SK-N-MC (cell line): Measurements from ENCODE around the gene ATP6V0A1.

Experiments used
- EZH2 ChIP-seq: fragments of 200-600 bp; sonication (generic); IDR thresholded peaks from one replicate; pipeline ENCODE4 v1.6.1; 2017; ENCODE audit warnings: antibody characterized with exemption
- FOXP2 ChIP-seq: optimal IDR thresholded peaks from 2 replicates; pipeline ENCODE3; 2011; ENCODE audit warnings: mild to moderate bottlenecking, moderate library complexity; ENCODE audit not compliant: insufficient read depth; ENCODE audit errors: extremely low read length, control extremely low read depth
- POLR2AphosphoS5 ChIP-seq: IDR thresholded peaks from 2 replicates; pipeline ENCODE4 v1.6.1; 2012; ENCODE audit warnings: mild to moderate bottlenecking, low read depth, low read length, borderline replicate concordance

- TF ChIP-seq EZH2 (no peak), POLR2AphosphoS5 (no peak), FOXP2 (no peak)
Observed at GRCh38 chr17:42521666-42522262, 63.1 kb downstream of the ATP6V0A1 start.
